Mesendoderm (in vitro differentiated cells): ENCODE results near the gene IGF2BP3.
"Not testable (repeated sequence)": the region's sequence is repeated elsewhere in the genome, so short reads cannot be mapped to it uniquely, and the experiment has no call there.

Experiments used
- DNase-seq: peaks from one replicate; pipeline ENCODE4 v3.0.0; 2013
- H2AK5ac ChIP-seq: 2 replicates; pipeline ENCODE4 v1.6.1; 2013; ENCODE audit warnings: low read length, inconsistent platforms
- H2BK120ac ChIP-seq: 2 replicates; pipeline ENCODE4 v1.6.1; 2013; ENCODE audit warnings: low read depth, mild to moderate bottlenecking, low read length, moderate library complexity, mixed read lengths
- H2BK15ac ChIP-seq: replicated peaks from 2 replicates; pipeline ENCODE4 v1.6.1; 2013; ENCODE audit warnings: low read depth, mild to moderate bottlenecking, moderate library complexity
- H2BK5ac ChIP-seq: 2 replicates; pipeline ENCODE4 v1.6.1; 2013; ENCODE audit warnings: low read length, inconsistent platforms
- H3K18ac ChIP-seq: 2 replicates; pipeline ENCODE4 v1.6.1; 2013; ENCODE audit warnings: mild to moderate bottlenecking, low read length, mixed read lengths
- H3K23ac ChIP-seq: one replicate; pipeline ENCODE4 v1.6.1; 2013; ENCODE audit warnings: low read length
- H3K27ac ChIP-seq: 2 replicates; pipeline ENCODE4 v1.5.1; 2013; ENCODE audit warnings: low read depth, mild to moderate bottlenecking, inconsistent platforms, low read length, moderate library complexity
- H3K27me3 ChIP-seq: 2 replicates; pipeline ENCODE4 v1.6.1; 2013; ENCODE audit warnings: low read length, control low read depth, mild to moderate bottlenecking, inconsistent platforms; ENCODE audit not compliant: insufficient read depth, poor library complexity
- H3K36me3 ChIP-seq: 2 replicates; pipeline ENCODE4 v1.6.1; 2013; ENCODE audit warnings: low read length, inconsistent platforms; ENCODE audit not compliant: control insufficient read depth, insufficient read depth
- H3K4ac ChIP-seq: one replicate; pipeline ENCODE4 v1.6.1; 2013; ENCODE audit warnings: low read depth, mild to moderate bottlenecking, low read length, moderate library complexity
- H3K4me1 ChIP-seq: 2 replicates; pipeline ENCODE4 v1.6.1; 2013; ENCODE audit warnings: low read depth, low read length, inconsistent platforms; ENCODE audit not compliant: control insufficient read depth
- H3K4me2 ChIP-seq: 2 replicates; pipeline ENCODE4 v1.6.1; 2013; ENCODE audit warnings: low read length
- H3K4me3 ChIP-seq: 2 replicates; pipeline ENCODE4 v1.5.1; 2013; ENCODE audit warnings: mild to moderate bottlenecking, low read length
- H3K56ac ChIP-seq: one replicate; pipeline ENCODE4 v1.6.1; 2013; ENCODE audit warnings: low read length
- H3K79me1 ChIP-seq: 2 replicates; pipeline ENCODE4 v1.6.1; 2013; ENCODE audit warnings: low read length, inconsistent platforms
- H3K79me2 ChIP-seq: 2 replicates; pipeline ENCODE4 v1.6.1; 2013; ENCODE audit warnings: mild to moderate bottlenecking, low read length; ENCODE audit not compliant: control insufficient read depth, insufficient read depth
- H3K9ac ChIP-seq: 2 replicates; pipeline ENCODE4 v1.6.1; 2013; ENCODE audit warnings: low read length, inconsistent platforms
- H4K5ac ChIP-seq: one replicate; pipeline ENCODE4 v1.6.1; 2013; ENCODE audit warnings: low read length
- H4K8ac ChIP-seq: one replicate; pipeline ENCODE4 v1.6.1; 2013; ENCODE audit warnings: low read depth, mild to moderate bottlenecking, control low read depth, low read length, moderate library complexity
- WGBS: extraction: QIAGEN DNeasy Blood & Tissue Kit; methylation state at CpG from one replicate; pipeline ENCODE4 v1.1.7; 2013; ENCODE audit warnings: low lambda C conversion rate, missing lambda C conversion rate; ENCODE audit not compliant: insufficient coverage; ENCODE audit errors: extremely low coverage; 5-methylcytosine and 5-hydroxymethylcytosine counted together

IGF2BP3 gene

GRCh38 chr7:23404546-23405239 is 65.6 kb downstream of the IGF2BP3 start:
- DNase-seq, result no peak
- H3K79me1 ChIP-seq, result peaks cover 2% of the 10 kb centered on the region
- H3K18ac ChIP-seq, result no peak overlapping the region
- no peak overlapping the region for H3K23ac ChIP-seq
- no peak overlapping the region for H2BK120ac ChIP-seq
- no peak overlapping the region for H4K8ac ChIP-seq
- no peak overlapping the region for H4K5ac ChIP-seq
- no peak overlapping the region for H3K9ac ChIP-seq
- no peak overlapping the region for H3K4ac ChIP-seq
- H3K4me1 ChIP-seq, result no peaks in the 10 kb centered on the region
- H3K27me3 ChIP-seq, result no peaks in the 10 kb centered on the region
- H3K79me2 ChIP-seq, result no peaks in the 10 kb centered on the region
- H2BK5ac ChIP-seq, result no peak overlapping the region
- no peaks in the 10 kb centered on the region for H3K36me3 ChIP-seq
- H2BK15ac ChIP-seq, result no peak overlapping the region
- H2AK5ac ChIP-seq, result no peak overlapping the region
- no peak overlapping the region for H3K4me2 ChIP-seq
- no peak overlapping the region for H3K56ac ChIP-seq
- no peak overlapping the region for H3K27ac ChIP-seq
- no CpG with 5 or more reads among the region's 3 CpGs for WGBS
- no peak overlapping the region for H3K4me3 ChIP-seq

- Histone ChIP-seq H3K4me3 (no peak overlapping the region), H3K4ac (no peak overlapping the region), H3K56ac (no peak overlapping the region), H3K23ac (no peak overlapping the region), H4K5ac (no peak overlapping the region), H3K79me2 (no peaks in the 10 kb centered on the region), H2BK120ac (no peak overlapping the region), H3K4me2 (no peak overlapping the region), H3K27me3 (no peaks in the 10 kb centered on the region), H3K18ac (no peak overlapping the region), H3K4me1 (no peaks in the 10 kb centered on the region), H2AK5ac (no peak overlapping the region), H3K27ac (no peak overlapping the region), H2BK5ac (no peak overlapping the region), H4K8ac (no peak overlapping the region), H3K36me3 (no peaks in the 10 kb centered on the region), H3K9ac (no peak overlapping the region), H2BK15ac (no peak overlapping the region), H3K79me1 (peaks cover 1% of the 10 kb centered on the region)
- no peak for DNase-seq
- no CpG with 5 or more reads among the region's 5 CpGs for WGBS
Observed at GRCh38 chr7:23403970-23404369, 66.3 kb downstream of the IGF2BP3 start.

GRCh38 chr7:23398090-23398489 is 72.2 kb downstream of the IGF2BP3 start:
- H3K4ac ChIP-seq, H3K4me2 ChIP-seq, H3K4me1 ChIP-seq, H3K27me3 ChIP-seq, H3K79me1 ChIP-seq, H3K79me2 ChIP-seq, H3K18ac ChIP-seq, H4K5ac ChIP-seq, H2BK5ac ChIP-seq, DNase-seq, H3K36me3 ChIP-seq, H2BK120ac ChIP-seq, H3K9ac ChIP-seq, H2BK15ac ChIP-seq, H3K27ac ChIP-seq, H3K56ac ChIP-seq, H3K4me3 ChIP-seq, H3K23ac ChIP-seq, H2AK5ac ChIP-seq, H4K8ac ChIP-seq: not testable (repeated sequence)
- no CpG with 5 or more reads among the region's 2 CpGs for WGBS

- Histone ChIP-seq H3K79me2 (peaks cover 1% of the 10 kb centered on the region), H4K8ac (no peak overlapping the region), H3K9ac (no peak overlapping the region), H2BK5ac (no peak overlapping the region), H3K79me1 (peaks cover 8% of the 10 kb centered on the region), H2BK15ac (no peak overlapping the region), H3K27me3 (no peaks in the 10 kb centered on the region), H2AK5ac (no peak overlapping the region), H3K4me3 (no peak overlapping the region), H3K4me1 (no peaks in the 10 kb centered on the region), H3K56ac (no peak overlapping the region), H3K4ac (no peak overlapping the region), H4K5ac (no peak overlapping the region), H3K27ac (no peak overlapping the region), H2BK120ac (no peak overlapping the region), H3K36me3 (peaks cover 3% of the 10 kb centered on the region), H3K4me2 (no peak overlapping the region), H3K18ac (no peak overlapping the region), H3K23ac (no peak overlapping the region)
- no CpG with 5 or more reads among the region's 4 CpGs for WGBS
- DNase-seq, result no peak
Observed at GRCh38 chr7:23397241-23397640, 73.0 kb downstream of the IGF2BP3 start.

- no peak overlapping the region for H3K4me2 ChIP-seq
- H3K79me1 ChIP-seq, result peaks cover 8% of the 10 kb centered on the region
- no peak overlapping the region for H3K56ac ChIP-seq
- H2BK120ac ChIP-seq, result no peak overlapping the region
- no peak overlapping the region for H3K18ac ChIP-seq
- H3K4ac ChIP-seq, result no peak overlapping the region
- no peak overlapping the region for H2BK15ac ChIP-seq
- DNase-seq, result no peak
- no peak overlapping the region for H4K5ac ChIP-seq
- H2BK5ac ChIP-seq, result no peak overlapping the region
- H4K8ac ChIP-seq, result no peak overlapping the region
- H3K9ac ChIP-seq, result no peak overlapping the region
- peaks cover 1% of the 10 kb centered on the region for H3K79me2 ChIP-seq
- no peak overlapping the region for H3K27ac ChIP-seq
- H3K27me3 ChIP-seq, result no peaks in the 10 kb centered on the region
- no peak overlapping the region for H3K23ac ChIP-seq
- H2AK5ac ChIP-seq, result no peak overlapping the region
- H3K4me3 ChIP-seq, result no peak overlapping the region
- H3K36me3 ChIP-seq, result peaks cover 3% of the 10 kb centered on the region
- no peaks in the 10 kb centered on the region for H3K4me1 ChIP-seq
- WGBS, result no CpG with 5 or more reads among the region's 3 CpGs
Observed at GRCh38 chr7:23396222-23397015, 73.9 kb downstream of the IGF2BP3 start.
